Measurements from ENCODE around the gene KCNK3.

Gene KCNK3

DNA sequence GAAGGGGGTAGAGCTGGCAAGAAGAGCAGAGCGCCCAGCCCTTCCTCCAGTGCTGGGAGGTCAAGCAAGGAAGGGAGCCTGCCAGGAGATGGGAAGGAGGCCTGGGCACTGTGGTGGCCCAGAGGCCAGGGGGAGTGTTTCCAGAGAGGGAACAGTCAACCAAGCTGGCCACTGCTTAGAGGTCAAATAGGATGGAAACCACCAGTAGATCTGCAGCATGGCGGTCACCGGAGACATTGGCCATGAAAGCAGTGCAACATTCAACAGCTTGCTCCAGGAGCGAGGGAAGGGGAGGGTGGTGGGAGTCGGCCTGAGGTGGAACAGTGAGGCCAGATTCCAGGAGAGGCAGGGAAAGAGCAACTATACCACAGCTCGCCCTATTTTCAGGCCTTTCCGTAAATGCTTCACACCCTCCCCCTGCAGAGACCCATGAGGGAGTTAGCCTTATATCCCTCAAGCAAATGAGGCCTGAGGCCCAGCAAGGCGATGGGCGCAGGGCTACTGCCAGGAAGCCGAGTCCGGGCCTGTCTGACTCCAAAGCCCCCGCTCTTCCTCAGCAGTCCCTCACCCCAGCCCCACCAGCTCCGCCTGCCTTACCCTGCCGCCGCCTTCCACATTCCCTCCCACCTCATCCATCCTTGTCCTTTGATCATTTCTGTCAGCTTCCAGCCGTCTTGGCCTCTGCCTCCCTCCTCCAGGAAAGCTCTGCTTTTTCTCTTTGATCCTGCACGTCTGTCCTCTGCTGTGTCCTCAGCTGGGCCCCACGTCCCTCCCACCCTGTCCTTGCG lies 17.0 kb downstream of the KCNK3 start:
- Histone ChIP-seq H3K18ac (ENCODE audit: low read depth in 1 of 2, low read length in 2 of 2) (no peak overlapping the region), H4K8ac (ENCODE audit: low read length) (no peak overlapping the region), H2BK5ac (ENCODE audit: low read depth, low read length, poor library complexity, severe bottlenecking) (no peak overlapping the region), H3K4me1 (ENCODE audit: control insufficient read depth, insufficient read depth, low read depth, low read length) (peaks cover 10% of the 10 kb centered on the region), H3K36me3 (ENCODE audit: control insufficient read depth in 1 of 2, insufficient read depth in 2 of 2, low read depth in 1 of 2, low read length in 2 of 2) (no peaks in the 10 kb centered on the region), H3K9ac (ENCODE audit: low read length) (no peak overlapping the region), H2AFZ (ENCODE audit: low read depth, low read length) (no peak overlapping the region), H3K14ac (ENCODE audit: low read length in 2 of 2) (no peak overlapping the region), H2BK12ac (ENCODE audit: low read length in 2 of 2) (no peak overlapping the region), H3K23ac (ENCODE audit: low read length in 2 of 2) (no peak overlapping the region), H3K4me3 (ENCODE audit: insufficient read depth in 1 of 2, low read depth in 1 of 2, low read length in 2 of 2) (no peak overlapping the region), H3K4ac (ENCODE audit: low read depth in 1 of 2, low read length in 2 of 2) (no peak overlapping the region), H3K27ac (ENCODE audit: low read length, poor library complexity, severe bottlenecking) (no peak overlapping the region), H3K27me3 (ENCODE audit: control insufficient read depth in 1 of 2, insufficient read depth in 1 of 2, low read length in 2 of 2) (peaks cover 6 to 56% of the 10 kb centered on the region in 2 experiments), H3K79me1 (replicated peaks; ENCODE audit: low read length, poor library complexity, severe bottlenecking) (no peaks in the 10 kb centered on the region), H3K4me2 (ENCODE audit: low read length, poor library complexity, severe bottlenecking) (no peak overlapping the region), H3K9me3 (ENCODE audit: control insufficient read depth, low read length) (no peaks in the 10 kb centered on the region), H2AK5ac (ENCODE audit: low read length, severe bottlenecking) (no peak overlapping the region), H2BK120ac (ENCODE audit: low read depth, low read length) (no peak overlapping the region), H2BK15ac (ENCODE audit: low read depth, poor library complexity, severe bottlenecking) (no peak overlapping the region), H4K91ac (ENCODE audit: low read length) (no peak overlapping the region)
- WGBS: 64% methylated on average over 19 of the region's 19 CpGs
- DNase-seq: no peak

DNA sequence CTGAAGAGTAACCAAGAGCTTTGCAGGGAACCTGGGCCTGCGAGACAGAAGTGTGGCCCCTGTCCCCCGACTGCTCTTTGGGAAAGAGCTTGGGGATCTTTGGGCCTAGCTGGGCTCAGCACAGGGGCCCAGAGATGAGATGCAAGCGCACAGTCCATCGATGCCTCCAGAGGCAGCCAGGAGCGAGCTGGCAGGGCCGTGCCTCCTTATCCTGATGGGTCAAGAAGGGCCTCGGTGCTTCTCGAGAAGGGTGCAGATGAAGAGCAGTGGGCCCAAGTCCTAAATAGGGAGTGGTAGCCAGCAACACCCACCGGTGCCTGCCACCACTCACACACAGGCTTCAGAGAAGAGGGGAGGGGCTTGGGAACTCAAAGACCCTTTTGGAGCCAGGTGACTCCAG lies 17.6 kb downstream of the KCNK3 start:
- Histone ChIP-seq H2AFZ (ENCODE audit: low read depth, low read length) (no peak overlapping the region), H2BK120ac (ENCODE audit: low read depth, low read length) (no peak overlapping the region), H3K27me3 (ENCODE audit: control insufficient read depth in 1 of 2, insufficient read depth in 1 of 2, low read length in 2 of 2) (peaks cover 6 to 56% of the 10 kb centered on the region in 2 experiments), H3K9ac (ENCODE audit: low read length) (no peak overlapping the region), H4K91ac (ENCODE audit: low read length) (no peak overlapping the region), H3K27ac (ENCODE audit: low read length, poor library complexity, severe bottlenecking) (no peak overlapping the region), H3K79me1 (replicated peaks; ENCODE audit: low read length, poor library complexity, severe bottlenecking) (no peaks in the 10 kb centered on the region), H3K23ac (ENCODE audit: low read length in 2 of 2) (no peak overlapping the region), H2BK5ac (ENCODE audit: low read depth, low read length, poor library complexity, severe bottlenecking) (no peak overlapping the region), H4K8ac (ENCODE audit: low read length) (no peak overlapping the region), H3K4me2 (ENCODE audit: low read length, poor library complexity, severe bottlenecking) (no peak overlapping the region), H2AK5ac (ENCODE audit: low read length, severe bottlenecking) (no peak overlapping the region), H3K14ac (ENCODE audit: low read length in 2 of 2) (no peak overlapping the region), H3K4ac (ENCODE audit: low read depth in 1 of 2, low read length in 2 of 2) (no peak overlapping the region), H3K4me1 (ENCODE audit: control insufficient read depth, insufficient read depth, low read depth, low read length) (peaks cover 7% of the 10 kb centered on the region), H2BK12ac (ENCODE audit: low read length in 2 of 2) (no peak overlapping the region), H2BK15ac (ENCODE audit: low read depth, poor library complexity, severe bottlenecking) (no peak overlapping the region), H3K18ac (ENCODE audit: low read depth in 1 of 2, low read length in 2 of 2) (no peak overlapping the region), H3K9me3 (ENCODE audit: control insufficient read depth, low read length) (no peaks in the 10 kb centered on the region), H3K4me3 (ENCODE audit: insufficient read depth in 1 of 2, low read depth in 1 of 2, low read length in 2 of 2) (no peak overlapping the region), H3K36me3 (ENCODE audit: control insufficient read depth in 1 of 2, insufficient read depth in 2 of 2, low read depth in 1 of 2, low read length in 2 of 2) (no peaks in the 10 kb centered on the region)
- 85% methylated on average over 9 of the region's 9 CpGs for WGBS
- no peak for DNase-seq

DNA sequence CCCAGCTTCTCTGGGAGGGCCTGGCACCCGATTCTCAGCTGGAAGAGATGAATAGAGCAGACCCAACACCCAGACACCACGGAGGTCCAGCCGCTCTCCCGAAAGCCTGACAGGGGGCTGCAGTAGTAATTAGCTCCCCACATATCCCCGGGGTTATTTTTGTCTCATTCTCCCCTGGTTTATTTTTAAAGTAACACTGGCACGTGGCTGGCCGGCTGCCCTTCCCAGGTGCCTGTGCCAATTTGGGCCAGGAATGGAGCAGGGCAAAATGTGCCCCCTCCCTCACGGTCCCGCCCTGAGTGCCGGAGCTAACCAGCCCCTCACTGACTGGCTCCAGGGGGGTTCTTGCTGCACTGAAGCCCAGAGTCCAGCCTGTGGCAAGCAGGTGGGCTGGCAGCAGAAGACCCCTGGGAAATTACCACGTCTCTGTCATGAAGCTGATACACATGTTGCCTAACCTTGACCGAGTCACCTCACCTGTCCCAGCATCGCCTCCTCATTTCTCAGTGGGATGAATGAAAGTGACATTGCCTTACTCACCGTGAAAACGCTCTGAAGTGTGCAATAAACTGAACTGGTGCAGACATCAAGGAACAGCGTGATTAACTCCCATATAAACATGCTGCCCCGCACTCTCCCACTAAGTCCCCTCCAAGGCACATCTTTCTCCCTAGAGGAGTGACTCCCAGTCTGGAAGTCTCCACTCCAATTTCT lies 18.4 kb downstream of the KCNK3 start:
- 82% methylated on average over 17 of the region's 17 CpGs for WGBS
- Histone ChIP-seq H3K4me1 (ENCODE audit: control insufficient read depth, insufficient read depth, low read depth, low read length) (peaks cover 7% of the 10 kb centered on the region), H3K36me3 (ENCODE audit: control insufficient read depth in 1 of 2, insufficient read depth in 2 of 2, low read depth in 1 of 2, low read length in 2 of 2) (no peaks in the 10 kb centered on the region), H3K4me2 (ENCODE audit: low read length, poor library complexity, severe bottlenecking) (no peak overlapping the region), H2AK5ac (ENCODE audit: low read length, severe bottlenecking) (no peak overlapping the region), H2AFZ (ENCODE audit: low read depth, low read length) (no peak overlapping the region), H3K27me3 (ENCODE audit: control insufficient read depth in 1 of 2, insufficient read depth in 1 of 2, low read length in 2 of 2) (peaks cover 6 to 52% of the 10 kb centered on the region in 2 experiments), H3K4ac (ENCODE audit: low read depth in 1 of 2, low read length in 2 of 2) (no peak overlapping the region), H3K9ac (ENCODE audit: low read length) (no peak overlapping the region), H2BK15ac (ENCODE audit: low read depth, poor library complexity, severe bottlenecking) (no peak overlapping the region), H3K9me3 (ENCODE audit: control insufficient read depth, low read length) (no peaks in the 10 kb centered on the region), H3K79me1 (replicated peaks; ENCODE audit: low read length, poor library complexity, severe bottlenecking) (no peaks in the 10 kb centered on the region), H3K4me3 (ENCODE audit: insufficient read depth in 1 of 2, low read depth in 1 of 2, low read length in 2 of 2) (no peak overlapping the region), H2BK5ac (ENCODE audit: low read depth, low read length, poor library complexity, severe bottlenecking) (no peak overlapping the region), H3K27ac (ENCODE audit: low read length, poor library complexity, severe bottlenecking) (no peak overlapping the region), H4K8ac (ENCODE audit: low read length) (no peak overlapping the region), H3K18ac (ENCODE audit: low read depth in 1 of 2, low read length in 2 of 2) (no peak overlapping the region), H3K23ac (ENCODE audit: low read length in 2 of 2) (no peak overlapping the region), H2BK12ac (ENCODE audit: low read length in 2 of 2) (no peak overlapping the region), H4K91ac (ENCODE audit: low read length) (no peak overlapping the region), H2BK120ac (ENCODE audit: low read depth, low read length) (no peak overlapping the region), H3K14ac (ENCODE audit: low read length in 2 of 2) (no peak overlapping the region)
- DNase-seq: no peak

DNA sequence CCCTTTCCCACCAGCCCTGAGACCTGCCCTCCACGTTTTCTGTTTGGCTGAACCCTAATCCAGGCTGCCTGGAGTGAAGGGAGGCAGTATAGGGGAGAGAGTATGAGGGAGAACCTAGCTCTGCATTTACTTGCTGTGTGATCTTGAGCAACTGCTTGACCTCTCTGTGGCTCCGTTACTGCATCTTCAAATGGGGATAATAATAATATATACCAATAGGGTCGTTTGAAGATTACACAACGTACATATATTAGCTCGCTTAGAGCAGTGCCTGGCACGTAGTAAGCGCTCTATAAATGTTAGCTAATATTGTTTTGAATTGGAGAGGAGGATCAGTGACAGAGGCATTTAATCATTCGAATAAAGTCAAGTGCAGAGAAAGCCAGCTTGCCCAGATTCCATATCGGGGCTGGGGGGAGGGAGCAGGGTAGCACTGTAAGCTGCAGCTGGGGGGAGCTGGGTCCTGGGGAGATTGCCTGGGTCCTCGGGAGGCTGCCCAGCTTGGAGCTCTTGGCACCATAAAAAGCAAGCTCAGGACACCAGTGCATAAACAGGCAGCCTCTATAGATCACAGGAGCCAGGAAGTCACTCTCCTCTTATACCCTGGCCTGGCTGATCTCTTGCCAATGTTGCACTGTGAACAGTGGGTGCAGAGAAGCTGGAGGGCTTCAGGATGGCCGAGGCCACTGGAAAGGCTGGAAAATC lies 19.1 kb downstream of the KCNK3 start:
- H3K36me3 ChIP-seq (ENCODE audit: control insufficient read depth in 1 of 2, insufficient read depth in 2 of 2, low read depth in 1 of 2, low read length in 2 of 2): no peaks in the 10 kb centered on the region

More for the DNA sequence above, 19.1 kb downstream of the KCNK3 start:
- DNase-seq: no peak
- Histone ChIP-seq H3K9me3 (ENCODE audit: control insufficient read depth, low read length) (peaks cover under 1% of the 10 kb centered on the region), H3K4me3 (ENCODE audit: insufficient read depth in 1 of 2, low read depth in 1 of 2, low read length in 2 of 2) (no peak overlapping the region), H2BK15ac (ENCODE audit: low read depth, poor library complexity, severe bottlenecking) (no peak overlapping the region), H3K4ac (ENCODE audit: low read depth in 1 of 2, low read length in 2 of 2) (no peak overlapping the region), H3K23ac (ENCODE audit: low read length in 2 of 2) (no peak overlapping the region), H2BK12ac (ENCODE audit: low read length in 2 of 2) (no peak overlapping the region), H2AK5ac (ENCODE audit: low read length, severe bottlenecking) (no peak overlapping the region), H3K79me1 (replicated peaks; ENCODE audit: low read length, poor library complexity, severe bottlenecking) (no peaks in the 10 kb centered on the region), H3K27ac (ENCODE audit: low read length, poor library complexity, severe bottlenecking) (no peak overlapping the region), H4K8ac (ENCODE audit: low read length) (no peak overlapping the region), H3K9ac (ENCODE audit: low read length) (no peak overlapping the region), H2BK5ac (ENCODE audit: low read depth, low read length, poor library complexity, severe bottlenecking) (no peak overlapping the region), H4K91ac (ENCODE audit: low read length) (no peak overlapping the region), H3K4me2 (ENCODE audit: low read length, poor library complexity, severe bottlenecking) (no peak overlapping the region), H3K4me1 (ENCODE audit: control insufficient read depth, insufficient read depth, low read depth, low read length) (peaks cover 6% of the 10 kb centered on the region), H3K27me3 (ENCODE audit: control insufficient read depth in 1 of 2, insufficient read depth in 1 of 2, low read length in 2 of 2) (peaks cover 6 to 46% of the 10 kb centered on the region in 2 experiments), H2BK120ac (ENCODE audit: low read depth, low read length) (no peak overlapping the region), H3K14ac (ENCODE audit: low read length in 2 of 2) (no peak overlapping the region), H2AFZ (ENCODE audit: low read depth, low read length) (no peak overlapping the region), H3K18ac (ENCODE audit: low read depth in 1 of 2, low read length in 2 of 2) (no peak overlapping the region)
- 81% methylated on average over 10 of the region's 11 CpGs for WGBS

Measured in mesenchymal stem cell (in vitro differentiated cells and primary cell).